C4-2B (cell line): ENCODE results near the gene FAM234B.

ENCODE experiments used
- CTCF ChIP-seq: fragments of 450-650 bp; conservative IDR thresholded peaks from 2 replicates; pipeline ENCODE4 v1.5.1; 2017; ENCODE audit warnings: mild to moderate bottlenecking
- ZFX ChIP-seq: fragments of 450-650 bp; IDR thresholded peaks from 2 replicates; pipeline ENCODE4 v1.6.1; 2017

- TF ChIP-seq CTCF = no peak
- no peak for TF ChIP-seq ZFX
Observed at GRCh38 chr12:13090054-13090453, 45.9 kb downstream of the FAM234B start.
